Caco-2 (cell line): Measurements from ENCODE around the gene BNIP1. TPM values are rescaled to one million over a fixed set of nuclear protein-coding genes. Genes with fewer than 3 reads are reported as not detected.

Experiments
- BruUV-seq: library from RNA; stranded (reverse); fragments of 400-500 nt; replicated peaks from 2 replicates; lab custom pipeline; 2021; lab: Mats Ljungman, UMichigan
- CTCF ChIA-PET: fragments of 300-600 bp; sonication (Branson Sonifier 250); formaldehyde crosslinking; loops from one replicate; lab custom pipeline; 2022; ENCODE audit warnings: antibody characterized with exemption; lab: Charles Lee
- POLR2A ChIA-PET: fragments of 300-600 bp; sonication (Branson Sonifier 250); formaldehyde crosslinking; loops from one replicate; lab custom pipeline; 2022; ENCODE audit warnings: antibody characterized with exemption; lab: Charles Lee
- DNase-seq, 2 experiments: peaks; one replicate each; pipeline versions ENCODE4 v3.0.0 to v3.0.0-alpha.2; 2020 to 2022
- H3K27me3 ChIP-seq: replicated peaks from 2 replicates; pipeline ENCODE4 v1.6.0; 2011; ENCODE audit warnings: low read length; ENCODE audit not compliant: control insufficient read depth, insufficient read depth
- H3K36me3 ChIP-seq: 2 replicates; pipeline ENCODE4 v1.5.1; 2011; ENCODE audit warnings: low read length; ENCODE audit not compliant: control insufficient read depth, insufficient read depth
- H3K4me1 ChIP-seq: fragments of 250-450 bp; sonication (Bioruptor Pico); 2 replicates; pipeline ENCODE4 v1.5.1; 2020; ENCODE audit warnings: mild to moderate bottlenecking
- H3K4me3 ChIP-seq: 2 replicates; pipeline ENCODE4 v1.5.1; 2011; ENCODE audit warnings: low read depth, mild to moderate bottlenecking, control low read depth, low read length
- H3K9me3 ChIP-seq: fragments of 250-450 bp; sonication (Bioruptor Pico); 2 replicates; pipeline ENCODE4 v1.5.1; 2020; ENCODE audit warnings: mild to moderate bottlenecking, moderate library complexity
- H3K27ac Mint-ChIP-seq: one replicate; pipeline ENCODE4 v1.8.0; 2022; ENCODE audit warnings: mixed read lengths; ENCODE audit not compliant: unreplicated experiment
- H3K27me3 Mint-ChIP-seq: one replicate; pipeline ENCODE4 v1.8.0; 2022; ENCODE audit warnings: mixed read lengths; ENCODE audit not compliant: insufficient read depth, unreplicated experiment
- H3K36me3 Mint-ChIP-seq: one replicate; pipeline ENCODE4 v1.8.0; 2022; ENCODE audit warnings: mild to moderate bottlenecking, mixed read lengths; ENCODE audit not compliant: insufficient read depth, unreplicated experiment
- H3K4me1 Mint-ChIP-seq: one replicate; pipeline ENCODE4 v1.8.0; 2022; ENCODE audit warnings: low read depth, mixed read lengths; ENCODE audit not compliant: unreplicated experiment
- H3K4me3 Mint-ChIP-seq: one replicate; pipeline ENCODE4 v1.8.0; 2022; ENCODE audit warnings: mild to moderate bottlenecking, moderate library complexity, mixed read lengths; ENCODE audit not compliant: unreplicated experiment
- H3K9me3 Mint-ChIP-seq: one replicate; pipeline ENCODE4 v1.8.0; 2022; ENCODE audit warnings: mixed read lengths; ENCODE audit not compliant: unreplicated experiment
- CTCF ChIP-seq, 2 experiments: fragments of 200-600 bp in 1 of 2; IDR thresholded peaks; 1 replicate in 1 of 2; 2 replicates in 1 of 2; pipeline versions ENCODE4 v1.5.1 to v1.8.0; 2011 to 2022; ENCODE audit warnings: antibody characterized with exemption in 1 of 2, control low read depth in 1 of 2, inconsistent platforms in 1 of 2, low read depth in 1 of 2, low read length in 1 of 2, mild to moderate bottlenecking in 1 of 2, moderate library complexity in 1 of 2; ENCODE audit not compliant: insufficient read depth in 1 of 2, severe bottlenecking in 1 of 2, unreplicated experiment in 1 of 2
- intact Hi-C: fragments of 100-400 bp; cut with micrococcal nuclease; formaldehyde crosslinking; loops from one replicate; pipeline ENCODE4 v1.10.0; 2022; ENCODE audit not compliant: unreplicated experiment
- total RNA-seq: library from RNA; stranded (reverse); gene quantifications from 2 replicates; pipeline ENCODE4 v1.2.3, GENCODE V29; 2022

The BNIP1 gene
- total RNA-seq, 1 experiment from 2014 or later: 13.9 TPM

DNA sequence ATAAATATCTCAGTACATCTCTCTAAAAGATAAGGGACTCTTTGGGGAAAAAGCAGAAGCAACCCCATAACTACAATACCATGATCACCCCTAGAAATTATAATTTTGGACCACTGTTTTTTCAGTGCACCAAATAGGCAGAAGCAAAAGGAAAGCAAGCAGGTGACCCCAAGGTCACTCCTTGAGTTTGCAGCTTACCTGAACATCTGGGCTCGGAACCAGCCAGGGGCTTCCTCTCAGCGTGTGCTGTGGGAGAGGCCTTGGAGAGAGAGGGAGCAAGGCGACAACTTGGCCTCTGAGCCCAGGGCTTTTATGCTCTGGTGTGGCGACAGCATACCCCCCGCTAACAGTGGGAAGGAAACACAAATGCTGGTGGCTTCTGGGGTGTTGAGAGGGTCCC is 16.8 kb downstream of the BNIP1 start:
- TF ChIP-seq CTCF (IDR thresholded peaks at IDR 0.05; ENCODE audit: insufficient read depth in 1 of 2, low read depth in 1 of 2, low read length in 1 of 2, severe bottlenecking in 1 of 2, unreplicated experiment in 1 of 2): no peak
- Histone ChIP-seq H3K36me3 (peaks cover 1% of the 10 kb centered on the region), H3K9me3 (no peaks in the 10 kb centered on the region), H3K4me3 (no peak overlapping the region), H3K4me1 (no peaks in the 10 kb centered on the region), H3K27me3 (no peaks in the 10 kb centered on the region)
- H3K27ac Mint-ChIP-seq: no peak overlapping the region
- no peak overlapping the region for H3K4me3 Mint-ChIP-seq
- no peaks in the 10 kb centered on the region for H3K4me1 Mint-ChIP-seq
- intact Hi-C loops: no loop called here
- H3K27me3 Mint-ChIP-seq: no peaks in the 10 kb centered on the region
- H3K9me3 Mint-ChIP-seq: no peaks in the 10 kb centered on the region
- ChIA-PET POLR2A (no interaction called here), CTCF (no interaction called here)
- DNase-seq: no peak
- BruUV-seq: no TSS peak
- H3K36me3 Mint-ChIP-seq: peaks cover 35% of the 10 kb centered on the region

DNA sequence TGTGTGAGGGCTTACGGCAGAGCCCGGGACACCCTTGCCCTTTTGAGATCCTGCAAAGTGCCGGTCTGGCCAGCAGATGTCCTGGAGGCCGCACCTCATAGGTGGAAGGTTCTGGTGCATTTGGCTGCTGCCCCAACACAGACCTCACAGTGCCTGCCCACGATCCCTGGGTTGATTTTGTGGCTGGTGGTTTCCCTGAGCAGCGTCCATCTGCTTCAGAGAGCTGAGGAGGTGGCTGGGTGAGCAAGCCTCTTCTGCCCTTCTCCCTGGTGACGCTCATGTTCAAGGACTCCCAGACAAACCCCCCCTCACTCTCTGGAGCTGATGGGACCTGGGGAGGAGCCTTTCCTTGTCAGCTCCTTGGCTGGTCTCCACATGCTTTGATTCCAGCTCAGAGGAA is 18.9 kb downstream of the BNIP1 start:
- H3K27me3 Mint-ChIP-seq: no peaks in the 10 kb centered on the region
- CTCF ChIA-PET: interaction anchor here (0.6 kb wide), 1 partner anchor 155 kb away, joined by 3 read pairs; no protein-coding TSS in a partner anchor
- Histone ChIP-seq H3K4me1 (no peaks in the 10 kb centered on the region), H3K36me3 (peaks cover 1% of the 10 kb centered on the region), H3K9me3 (no peaks in the 10 kb centered on the region), H3K27me3 (no peaks in the 10 kb centered on the region), H3K4me3 (no peak overlapping the region)
- no peak overlapping the region for H3K4me3 Mint-ChIP-seq
- no peaks in the 10 kb centered on the region for H3K4me1 Mint-ChIP-seq
- H3K36me3 Mint-ChIP-seq: peaks cover 25% of the 10 kb centered on the region
- intact Hi-C loops: no loop called here
- H3K9me3 Mint-ChIP-seq: no peaks in the 10 kb centered on the region
- TF ChIP-seq CTCF (IDR thresholded peaks at IDR 0.05; ENCODE audit: insufficient read depth in 1 of 2, low read depth in 1 of 2, low read length in 1 of 2, severe bottlenecking in 1 of 2, unreplicated experiment in 1 of 2): no peak
- BruUV-seq: no TSS peak
- H3K27ac Mint-ChIP-seq: no peak overlapping the region
- POLR2A ChIA-PET: interaction anchor here (1.0 kb wide), 1 partner anchor 180 kb away, joined by 3 read pairs; the partner anchor contains the start of gene ATP6V0E1
- no peak for DNase-seq

- Mint-ChIP-seq H3K27me3 (no peaks in the 10 kb centered on the region), H3K9me3 (no peaks in the 10 kb centered on the region), H3K4me3 (no peak overlapping the region), H3K4me1 (no peaks in the 10 kb centered on the region), H3K27ac (no peak overlapping the region), H3K36me3 (peaks cover 19% of the 10 kb centered on the region)
- TF ChIP-seq CTCF (IDR thresholded peaks at IDR 0.05; ENCODE audit: insufficient read depth in 1 of 2, low read depth in 1 of 2, low read length in 1 of 2, severe bottlenecking in 1 of 2, unreplicated experiment in 1 of 2): no peak
- Histone ChIP-seq H3K4me1 (no peaks in the 10 kb centered on the region), H3K36me3 (peaks cover 1% of the 10 kb centered on the region; the same call in 1 of the 2 replicates), H3K4me3 (no peak overlapping the region), H3K27me3 (no peaks in the 10 kb centered on the region), H3K9me3 (no peaks in the 10 kb centered on the region)
- no TSS peak for BruUV-seq
- DNase-seq: no peak
- POLR2A ChIA-PET: no interaction called here
- intact Hi-C loops: loop anchor here (1.0 to 5.0 kb wide), 3 partner anchors 37 to 167 kb away; no protein-coding TSS in a partner anchor
- CTCF ChIA-PET: no interaction called here
These were observed 21.1 kb downstream of the BNIP1 start for GRCh38 chr5:173165177-173166016.
